ENCODE data around the gene SUN1.

The SUN1 gene

DNA sequence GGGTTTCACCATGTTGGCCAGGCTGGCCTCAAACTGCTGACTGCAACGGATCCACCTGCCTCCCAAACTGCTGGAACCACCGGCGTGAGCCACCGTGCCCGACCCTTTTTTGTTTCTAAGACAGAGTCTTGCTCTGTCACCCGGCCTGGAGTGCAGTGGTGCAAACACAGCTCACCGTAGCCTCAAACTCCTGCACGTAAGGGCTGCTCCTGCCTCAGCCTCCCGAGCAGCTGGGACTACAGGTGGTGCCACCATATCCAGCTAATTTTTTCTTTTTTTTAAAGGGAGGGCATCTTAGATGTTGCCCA lies 85.8 kb downstream of the SUN1 start:
- in situ Hi-C loops (cut with HindIII; ENCODE audit: low sequenced_read_pairs), result no loop called here
- no peak overlapping the region for H3K4me3 ChIP-seq (ENCODE audit: low read depth, low read length)
- no peak for TF ChIP-seq CTCF (IDR thresholded peaks at IDR 0.05; ENCODE audit: low read depth, low read length, missing control alignments)
- DNase-seq (ENCODE audit: low read depth), result no peak

GRCh38 chr7:918441-919113 lies 86.3 kb downstream of the SUN1 start:
- no peak overlapping the region for H3K4me3 ChIP-seq (ENCODE audit: low read depth, low read length)
- DNase-seq (ENCODE audit: low read depth), result no peak
- TF ChIP-seq CTCF (IDR thresholded peaks at IDR 0.05; ENCODE audit: low read depth, low read length, missing control alignments), result no peak
- in situ Hi-C loops (cut with HindIII; ENCODE audit: low sequenced_read_pairs), result no loop called here

DNA sequence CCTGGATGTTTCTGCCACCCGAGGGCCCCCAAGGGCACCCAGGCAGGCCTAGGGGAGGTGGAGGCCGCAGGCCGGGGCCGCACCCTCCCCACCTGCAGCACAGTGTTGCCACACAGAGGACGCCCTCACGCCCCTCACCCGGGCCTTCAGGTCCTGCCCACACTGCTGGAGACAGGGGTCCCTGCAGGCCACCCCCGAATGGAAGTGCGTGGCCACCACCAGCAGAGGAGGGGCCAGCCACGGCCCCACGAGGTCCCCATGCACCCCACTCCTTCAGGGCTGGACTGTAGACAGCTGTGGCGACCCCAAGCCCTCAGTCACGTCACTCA lies 86.8 kb downstream of the SUN1 start:
- in situ Hi-C loops (cut with HindIII; ENCODE audit: low sequenced_read_pairs), result no loop called here
- no peak for DNase-seq (ENCODE audit: low read depth)
- TF ChIP-seq CTCF (IDR thresholded peaks at IDR 0.05; ENCODE audit: low read depth, low read length, missing control alignments), result no peak
- H3K4me3 ChIP-seq (ENCODE audit: low read depth, low read length), result no peak overlapping the region

DNA sequence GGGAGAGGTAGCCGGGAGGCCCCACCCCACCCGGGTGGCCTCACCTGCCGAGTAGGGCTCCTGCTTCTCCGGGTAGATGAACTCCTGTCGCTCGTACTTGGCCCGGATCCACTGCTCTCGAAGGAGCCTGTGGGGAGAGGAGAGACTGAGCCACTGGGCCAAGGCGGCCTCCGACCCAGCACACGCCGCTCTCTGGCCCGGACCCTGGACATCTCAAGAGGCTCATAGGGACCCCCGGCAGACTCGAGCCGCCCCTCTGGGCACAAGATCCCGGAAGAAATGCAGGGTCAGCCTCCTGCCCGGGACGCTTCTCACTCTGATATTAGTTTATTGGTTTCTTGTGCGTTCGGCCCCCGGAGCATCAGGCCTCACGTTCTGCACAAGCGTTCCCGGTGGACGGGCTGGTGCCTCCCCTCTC lies 87.7 kb downstream of the SUN1 start:
- no peak for DNase-seq (ENCODE audit: low read depth)
- no peak for TF ChIP-seq CTCF (IDR thresholded peaks at IDR 0.05; ENCODE audit: low read depth, low read length, missing control alignments)
- in situ Hi-C loops (cut with HindIII; ENCODE audit: low sequenced_read_pairs), result no loop called here
- no peak overlapping the region for H3K4me3 ChIP-seq (ENCODE audit: low read depth, low read length)

DNA sequence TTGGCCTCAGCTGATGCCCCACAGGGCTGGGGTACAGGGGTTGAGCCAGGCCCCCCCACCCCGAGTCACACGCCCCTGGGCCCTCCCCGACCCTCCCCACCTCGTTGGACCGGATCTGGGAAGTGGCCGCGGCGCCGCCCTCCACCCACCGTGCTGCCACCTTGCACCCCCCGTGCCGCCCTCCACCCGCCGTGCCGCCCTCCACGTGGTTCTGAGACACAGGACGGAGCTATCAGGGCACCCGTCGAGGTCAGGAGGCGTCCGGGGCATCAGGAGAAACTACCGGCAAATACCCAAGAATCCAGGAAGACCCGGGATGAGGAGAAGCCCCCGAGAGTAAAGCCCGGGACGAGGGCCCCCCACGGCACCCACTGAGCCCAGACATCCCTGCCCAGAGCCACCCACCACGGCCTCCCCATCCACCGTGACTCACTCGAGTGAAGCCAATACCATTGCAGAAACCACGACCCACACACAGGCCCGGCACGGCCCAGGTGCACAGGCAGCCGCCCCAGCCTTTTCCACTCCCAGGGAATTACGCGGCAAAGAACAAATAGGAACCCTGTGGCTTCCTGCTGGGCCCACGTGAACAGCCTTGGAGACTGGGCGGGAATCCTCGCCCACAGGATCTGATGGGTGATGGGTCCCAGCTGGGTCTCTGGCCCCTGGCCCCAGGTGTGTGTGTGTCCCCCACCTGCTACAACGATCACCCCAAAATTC lies 88.2 kb downstream of the SUN1 start:
- no peak for TF ChIP-seq CTCF (IDR thresholded peaks at IDR 0.05; ENCODE audit: low read depth, low read length, missing control alignments)
- no peak for DNase-seq (ENCODE audit: low read depth)
- in situ Hi-C loops (cut with HindIII; ENCODE audit: low sequenced_read_pairs), result no loop called here
- H3K4me3 ChIP-seq (ENCODE audit: low read depth, low read length), result no peak overlapping the region

DNA sequence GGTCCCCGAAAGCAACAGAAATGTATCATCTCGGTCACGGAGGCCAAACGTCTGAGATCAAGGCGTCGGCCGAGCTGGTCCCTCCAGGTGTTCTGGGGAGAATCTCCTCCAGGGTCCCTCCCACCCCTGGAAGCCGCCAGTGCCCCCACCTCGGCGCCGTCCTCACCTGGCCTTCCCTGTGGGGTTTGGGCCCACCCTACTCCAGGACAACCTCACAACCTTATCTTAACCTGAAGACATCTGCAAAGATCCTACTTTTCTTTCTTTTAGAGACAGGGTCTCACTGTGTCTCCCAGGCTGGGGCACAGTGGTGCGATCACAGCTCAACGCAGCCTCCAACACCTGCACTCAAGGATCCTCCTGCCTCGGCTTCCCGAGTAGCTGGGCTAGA lies 88.8 kb downstream of the SUN1 start:
- no peak for TF ChIP-seq CTCF (IDR thresholded peaks at IDR 0.05; ENCODE audit: low read depth, low read length, missing control alignments)
- in situ Hi-C loops (cut with HindIII; ENCODE audit: low sequenced_read_pairs), result no loop called here
- no peak for DNase-seq (ENCODE audit: low read depth)
- no peak overlapping the region for H3K4me3 ChIP-seq (ENCODE audit: low read depth, low read length)

All from astrocyte of the cerebellum (primary cell).